B cell (primary cell): ENCODE data around the gene ZNF469. TPM values are rescaled to one million over a fixed set of nuclear protein-coding genes. Genes with fewer than 3 reads are reported as not detected.

ENCODE experiments used
- ATAC-seq: fragments of 200-7000 bp; cut with Tn5 transposase; one replicate; pipeline ENCODE4 v1.10.0; 2021; ENCODE audit warnings: low read depth, mild to moderate bottlenecking, moderate number of reproducible peaks, moderate library complexity
- CTCF ChIA-PET: fragments of 350-600 bp; sonication (Branson Sonifier 250); formaldehyde crosslinking; loops from one replicate; lab custom pipeline; 2021; ENCODE audit warnings: antibody characterized with exemption, inconsistent platforms; lab: Charles Lee
- POLR2A ChIA-PET: fragments of 350-600 bp; sonication (Branson Sonifier 250); formaldehyde crosslinking; loops from one replicate; lab custom pipeline; 2021; ENCODE audit warnings: antibody characterized with exemption; lab: Charles Lee
- DNase-seq: peaks from one replicate; pipeline ENCODE4 v3.0.0; 2013
- H2AFZ ChIP-seq: 2 replicates; pipeline ENCODE4 v1.6.1; 2012; ENCODE audit warnings: mild to moderate bottlenecking, low read depth, low read length; ENCODE audit not compliant: insufficient read depth, poor library complexity, severe bottlenecking
- H3K27ac ChIP-seq, 2 donors: 1 replicate in 1 of 2; 2 replicates in 1 of 2; pipeline ENCODE4 v1.5.1; 2012 to 2013; ENCODE audit warnings: low read length in 2 of 2, mild to moderate bottlenecking in 2 of 2, moderate library complexity in 1 of 2
- H3K27me3 ChIP-seq, 4 experiments: fragments of 200-600 bp in 1 of 4; sonication (generic) in 1 of 4; replicated peaks in 1 of 4; 1 replicate in 2 of 4; 2 replicates in 2 of 4; pipeline versions ENCODE4 v1.6.1 to v1.7.0; 2013 to 2016; ENCODE audit warnings: low read length in 3 of 4, mild to moderate bottlenecking in 2 of 4, mixed read lengths in 1 of 4, moderate library complexity in 1 of 4; ENCODE audit not compliant: insufficient read depth in 4 of 4, control insufficient read depth in 3 of 4; ENCODE audit errors: control extremely low read depth in 1 of 4
- H3K36me3 ChIP-seq, 2 experiments: replicated peaks in 1 of 2; 1 replicate in 1 of 2; 2 replicates in 1 of 2; pipeline versions ENCODE4 v1.6.1 to v1.7.1; 2013; ENCODE audit warnings: low read length in 1 of 2; ENCODE audit not compliant: insufficient read depth in 2 of 2, control insufficient read depth in 1 of 2; ENCODE audit errors: control extremely low read depth in 1 of 2, extremely low read depth in 1 of 2
- H3K4me1 ChIP-seq, 2 donors: fragments of 200-600 bp in 1 of 2; sonication (generic) in 1 of 2; 1 replicate in 1 of 2; 2 replicates in 1 of 2; pipeline versions ENCODE4 v1.5.1 to v1.6.1; 2013 to 2017; ENCODE audit warnings: low read length in 2 of 2; ENCODE audit not compliant: control insufficient read depth in 2 of 2, insufficient read depth in 2 of 2
- H3K4me2 ChIP-seq: replicated peaks from 2 replicates; pipeline ENCODE3; 2012; ENCODE audit warnings: mild to moderate bottlenecking, low read depth, low read length; ENCODE audit not compliant: poor library complexity, severe bottlenecking
- H3K4me3 ChIP-seq, 5 experiments: fragments of 200-600 bp in 1 of 5; sonication (generic) in 1 of 5; 1 replicate in 3 of 5; 2 replicates in 2 of 5; pipeline versions ENCODE4 v1.5.1 to v1.7.0; 2011 to 2016; ENCODE audit warnings: low read length in 4 of 5, mild to moderate bottlenecking in 4 of 5, low read depth in 2 of 5, control low read depth in 1 of 5, moderate library complexity in 1 of 5; ENCODE audit not compliant: insufficient read depth in 1 of 5; ENCODE audit errors: control extremely low read depth in 1 of 5, extremely low read depth in 1 of 5
- H3K79me2 ChIP-seq: fragments of 200-600 bp; sonication (generic); one replicate; pipeline ENCODE4 v1.6.0; 2016; ENCODE audit warnings: low read length; ENCODE audit not compliant: control insufficient read depth, insufficient read depth
- H3K9ac ChIP-seq: fragments of 200-600 bp; sonication (generic); 2 replicates; pipeline ENCODE4 v1.6.1; 2017; ENCODE audit warnings: mild to moderate bottlenecking, low read length, moderate library complexity
- H3K9me3 ChIP-seq, 3 donors: one replicate each; pipeline versions ENCODE4 v1.6.1 to v1.7.1; 2013; ENCODE audit warnings: low read length in 2 of 3; ENCODE audit not compliant: control insufficient read depth in 2 of 3, insufficient read depth in 1 of 3; ENCODE audit errors: control extremely low read depth in 1 of 3
- H4K20me1 ChIP-seq: 2 replicates; pipeline ENCODE4 v1.6.0; 2012; ENCODE audit warnings: mild to moderate bottlenecking, low read length; ENCODE audit not compliant: insufficient read depth, control insufficient read depth, poor library complexity, severe bottlenecking
- H3K27ac Mint-ChIP-seq: one replicate; pipeline ENCODE4 v1.8.0; 2021; ENCODE audit warnings: mixed read lengths
- H3K27me3 Mint-ChIP-seq: one replicate; pipeline ENCODE4 v1.8.0; 2021; ENCODE audit warnings: mixed read lengths
- H3K4me1 Mint-ChIP-seq: one replicate; pipeline ENCODE4 v1.8.0; 2021; ENCODE audit warnings: mixed read lengths
- H3K4me3 Mint-ChIP-seq: one replicate; pipeline ENCODE4 v1.8.0; 2021; ENCODE audit warnings: mixed read lengths
- H3K9me3 Mint-ChIP-seq: one replicate; pipeline ENCODE4 v1.8.0; 2022; ENCODE audit warnings: mixed read lengths; ENCODE audit not compliant: insufficient read depth
- EZH2 ChIP-seq: IDR thresholded peaks from 2 replicates; pipeline ENCODE4 v1.6.1; 2012; ENCODE audit warnings: borderline replicate concordance, low read depth, mild to moderate bottlenecking, moderate library complexity, low read length; ENCODE audit not compliant: insufficient read depth, poor library complexity, severe bottlenecking
- WGBS: methylation state at CpG from one replicate; pipeline ENCODE4 v1.1.5; 2013; ENCODE audit warnings: missing lambda C conversion rate; ENCODE audit not compliant: insufficient coverage; 5-methylcytosine and 5-hydroxymethylcytosine counted together
- intact Hi-C: fragments of 100-400 bp; cut with micrococcal nuclease; formaldehyde crosslinking; loops from one replicate; pipeline ENCODE4 v1.10.0; 2022
- polyA plus RNA-seq: library from polyadenylated mRNA; depleted of rRNA; stranded (reverse); fragments of >200 nt; gene quantifications from 2 replicates; pipeline ENCODE4 v1.2.3, GENCODE V29; 2012
- total RNA-seq, 2 donors: library from RNA; stranded (reverse); fragments of 120-200 nt in 1 of 2; gene quantifications; 1 replicate in 1 of 2; 2 replicates in 1 of 2; pipeline versions ENCODE4 v1.2.3 to v1.2.4, GENCODE V29; 2013 to 2022
- TF ChIP-seq, protein P1 (sequence below): fragments of 200-600 bp; IDR thresholded peaks from one replicate; pipeline ENCODE4 v1.8.0; 2022; ENCODE audit warnings: antibody characterized with exemption, mild to moderate bottlenecking

The ZNF469 gene
- total and polyA plus RNA-seq, 2 donors (not counting 1 experiment from before 2014, with no cell fraction given), result 0.25 to 5.9 TPM

DNA sequence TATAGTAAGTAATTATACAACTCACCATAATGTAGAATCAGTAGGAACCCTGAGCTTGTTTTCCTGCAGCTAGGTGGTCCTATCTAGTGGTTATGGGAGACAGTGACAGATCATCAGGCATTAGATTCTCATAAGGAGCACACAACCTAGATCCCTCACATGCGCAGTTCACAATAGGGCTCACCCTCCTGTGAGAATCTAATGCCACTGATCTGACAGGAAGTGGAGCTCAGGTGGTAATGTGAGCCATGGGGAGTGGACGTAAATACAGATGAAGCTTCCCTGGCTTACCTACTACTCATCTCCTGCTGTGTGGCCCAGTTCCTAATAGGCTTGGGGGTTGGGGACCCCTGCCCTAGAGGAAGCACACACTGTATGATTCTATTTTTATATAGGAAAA lies 21.8 kb upstream of the ZNF469 start:
- CTCF ChIA-PET, result interaction anchor here (1.0 kb wide), 1 partner anchor 636 kb away, joined by 3 read pairs; no protein-coding TSS in a partner anchor
- H3K9ac ChIP-seq, result no peak overlapping the region
- H3K9me3 ChIP-seq, result peaks cover 2 to 9% (median 8%) of the 10 kb centered on the region in 3 donors
- no peak overlapping the region for H3K4me2 ChIP-seq
- POLR2A ChIA-PET, result no interaction called here
- H3K4me3 Mint-ChIP-seq, result no peak overlapping the region
- no peak overlapping the region for H3K27ac ChIP-seq
- H3K4me1 Mint-ChIP-seq, result peaks cover 12% of the 10 kb centered on the region
- ATAC-seq (no peak), DNase-seq (no peak)
- intact Hi-C loops, result no loop called here
- H3K4me1 ChIP-seq, result peaks cover 3 to 5% of the 10 kb centered on the region in 2 donors
- no peak overlapping the region for H2AFZ ChIP-seq
- H3K36me3 ChIP-seq, result no peaks in the 10 kb centered on the region
- no peaks in the 10 kb centered on the region for H3K79me2 ChIP-seq
- no peak for TF ChIP-seq EZH2
- TF ChIP-seq, protein P1, sequence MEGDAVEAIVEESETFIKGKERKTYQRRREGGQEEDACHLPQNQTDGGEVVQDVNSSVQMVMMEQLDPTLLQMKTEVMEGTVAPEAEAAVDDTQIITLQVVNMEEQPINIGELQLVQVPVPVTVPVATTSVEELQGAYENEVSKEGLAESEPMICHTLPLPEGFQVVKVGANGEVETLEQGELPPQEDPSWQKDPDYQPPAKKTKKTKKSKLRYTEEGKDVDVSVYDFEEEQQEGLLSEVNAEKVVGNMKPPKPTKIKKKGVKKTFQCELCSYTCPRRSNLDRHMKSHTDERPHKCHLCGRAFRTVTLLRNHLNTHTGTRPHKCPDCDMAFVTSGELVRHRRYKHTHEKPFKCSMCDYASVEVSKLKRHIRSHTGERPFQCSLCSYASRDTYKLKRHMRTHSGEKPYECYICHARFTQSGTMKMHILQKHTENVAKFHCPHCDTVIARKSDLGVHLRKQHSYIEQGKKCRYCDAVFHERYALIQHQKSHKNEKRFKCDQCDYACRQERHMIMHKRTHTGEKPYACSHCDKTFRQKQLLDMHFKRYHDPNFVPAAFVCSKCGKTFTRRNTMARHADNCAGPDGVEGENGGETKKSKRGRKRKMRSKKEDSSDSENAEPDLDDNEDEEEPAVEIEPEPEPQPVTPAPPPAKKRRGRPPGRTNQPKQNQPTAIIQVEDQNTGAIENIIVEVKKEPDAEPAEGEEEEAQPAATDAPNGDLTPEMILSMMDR, result no peak
- no peak overlapping the region for H3K27ac Mint-ChIP-seq
- no CpG with 5 or more reads among the region's 2 CpGs for WGBS
- H3K27me3 ChIP-seq, result peaks cover 0 to 10% (median 0%) of the 10 kb centered on the region in 4 experiments
- peaks cover 2% of the 10 kb centered on the region for H3K9me3 Mint-ChIP-seq
- no peaks in the 10 kb centered on the region for H4K20me1 ChIP-seq
- H3K27me3 Mint-ChIP-seq, result peaks cover 23% of the 10 kb centered on the region
- no peak overlapping the region for H3K4me3 ChIP-seq

DNA sequence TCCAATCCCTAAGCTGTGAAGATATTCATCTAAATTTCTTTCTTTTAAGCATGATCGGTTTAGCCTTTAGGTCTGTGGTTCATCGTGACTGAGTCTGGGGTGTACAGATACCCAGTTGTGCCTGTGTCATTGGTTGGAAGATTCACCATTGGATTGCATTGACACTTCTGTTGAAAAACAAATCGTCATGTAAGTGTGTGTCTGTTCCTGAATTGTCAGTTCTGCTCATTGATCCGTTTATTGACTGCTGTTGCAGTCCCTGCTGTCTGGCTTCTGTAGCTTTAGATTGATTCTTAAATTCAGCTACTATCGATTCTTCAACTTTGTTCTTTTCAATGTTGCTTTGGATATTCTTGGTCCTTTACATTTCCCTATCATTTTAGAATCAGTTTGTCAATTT lies 21.0 kb upstream of the ZNF469 start:
- no peak for DNase-seq
- Histone ChIP-seq H3K27ac (no peak overlapping the region), H4K20me1 (no peaks in the 10 kb centered on the region), H3K4me2 (no peak overlapping the region), H3K4me1 (peaks cover 3 to 5% of the 10 kb centered on the region in 2 donors), H3K27me3 (peaks cover 0 to 10% (median 0%) of the 10 kb centered on the region in 4 experiments), H3K9ac (no peak overlapping the region), H3K79me2 (no peaks in the 10 kb centered on the region), H3K9me3 (peaks cover 2 to 9% (median 8%) of the 10 kb centered on the region in 3 donors), H3K36me3 (no peaks in the 10 kb centered on the region), H2AFZ (no peak overlapping the region), H3K4me3 (no peak overlapping the region)
- no peak overlapping the region for H3K4me3 Mint-ChIP-seq
- POLR2A ChIA-PET, result no interaction called here
- intact Hi-C loops, result no loop called here
- TF ChIP-seq, protein P1, result no peak
- no peak for TF ChIP-seq EZH2
- 100% methylated on average over 2 of the region's 5 CpGs for WGBS
- no peak overlapping the region for H3K27ac Mint-ChIP-seq
- H3K27me3 Mint-ChIP-seq, result peaks cover 23% of the 10 kb centered on the region
- ATAC-seq, result no peak
- H3K4me1 Mint-ChIP-seq, result peaks cover 12% of the 10 kb centered on the region
- CTCF ChIA-PET, result no interaction called here
- peaks cover 2% of the 10 kb centered on the region for H3K9me3 Mint-ChIP-seq
